Sigmoid colon (tissue), 7 donors: Measurements from ENCODE around the gene SMPD2. TPM values are rescaled to one million over a fixed set of nuclear protein-coding genes. Genes with fewer than 3 reads are reported as not detected.

Source experiments
- DNase-seq: peaks from one replicate; pipeline ENCODE4 v3.0.0-alpha.2; 2019
- H3K27ac ChIP-seq, 4 donors: fragments of 200-600 bp; sonication (generic); one replicate each; pipeline ENCODE4 v1.5.1; 2016 to 2019; ENCODE audit warnings: mild to moderate bottlenecking in 1 of 4
- H3K27me3 ChIP-seq, 3 donors: fragments of 200-600 bp; sonication (generic); one replicate each; pipeline ENCODE4 v1.5.1; 2019; ENCODE audit warnings: mild to moderate bottlenecking in 1 of 3
- H3K36me3 ChIP-seq, 4 donors: fragments of 200-600 bp; sonication (generic); one replicate each; pipeline ENCODE4 v1.5.1; 2016 to 2019
- H3K4me1 ChIP-seq, 4 donors: fragments of 200-600 bp; sonication (generic); one replicate each; pipeline ENCODE4 v1.5.1; 2017 to 2019
- H3K4me3 ChIP-seq, 4 donors: fragments of 200-600 bp; sonication (generic); one replicate each; pipeline ENCODE4 v1.5.1; 2017 to 2019; ENCODE audit warnings: mild to moderate bottlenecking in 2 of 4, moderate library complexity in 1 of 4
- H3K9me3 ChIP-seq, 4 donors: fragments of 200-600 bp in 3 of 4; sonication (generic) in 3 of 4; one replicate each; pipeline versions ENCODE4 v1.5.1 to v1.6.1; 2013 to 2019
- CTCF ChIP-seq, 4 experiments: fragments of 450-650 bp in 3 of 4; fragments of 200-600 bp in 1 of 4; IDR thresholded peaks; one replicate each; pipeline ENCODE4 v1.5.1; 2016 to 2019; ENCODE audit warnings: antibody characterized with exemption in 4 of 4, mild to moderate bottlenecking in 3 of 4, moderate library complexity in 2 of 4
- EP300 ChIP-seq, 4 donors: sonication (generic); formaldehyde crosslinking; IDR thresholded peaks; one replicate each; pipeline ENCODE4 v1.6.1; 2017; ENCODE audit warnings: antibody characterized with exemption in 4 of 4
- POLR2A ChIP-seq, 2 donors: fragments of 450-650 bp; IDR thresholded peaks; one replicate each; pipeline ENCODE4 v1.6.1; 2016; ENCODE audit warnings: antibody characterized with exemption in 2 of 2, mild to moderate bottlenecking in 2 of 2, moderate library complexity in 2 of 2
- POLR2AphosphoS5 ChIP-seq, 4 donors: sonication (generic); formaldehyde crosslinking; IDR thresholded peaks; one replicate each; pipeline ENCODE4 v1.6.1; 2017; ENCODE audit warnings: antibody characterized with exemption in 4 of 4
- WGBS, 2 donors: extraction: QIAGEN DNeasy Blood & Tissue Kit; methylation state at CpG; one replicate each; pipeline ENCODE4 v1.1.7; 2013; 5-methylcytosine and 5-hydroxymethylcytosine counted together
- intact Hi-C: fragments of 100-400 bp; cut with DNase I; formaldehyde crosslinking; loops from one replicate; pipeline ENCODE4 v1.15.1; 2023
- polyA plus RNA-seq, 3 donors: library from polyadenylated mRNA; stranded (reverse); fragments of 200-250 nt; gene quantifications; one replicate each; pipeline ENCODE4 v1.2.3, GENCODE V29; 2013
- total RNA-seq, 4 donors: library from RNA; depleted of rRNA; stranded (reverse); fragments of >200 nt; gene quantifications; one replicate each; pipeline ENCODE4 v1.1.0, GENCODE V29; 2016
- donor health status: healthy with polysubstance abuse.
- donor health status: Bipolar disorder and iron deficiency.
- donor health status: healthy.

Gene SMPD2
- total and polyA plus RNA-seq, 7 donors = 2.4 to 19.2 (median 14.4) TPM

GRCh38 chr6:109467696-109468095 lies 27.2 kb downstream of the SMPD2 start:
- Histone ChIP-seq H3K4me1 (no peaks in the 10 kb centered on the region), H3K9me3 (no peaks in the 10 kb centered on the region), H3K36me3 (peaks cover 6 to 93% (median 34%) of the 10 kb centered on the region in 4 donors), H3K27me3 (no peaks in the 10 kb centered on the region), H3K27ac (no peak overlapping the region), H3K4me3 (no peak overlapping the region)
- WGBS, 2 donors = 79 to 85% methylated on average over 6 of the region's 6 CpGs
- intact Hi-C loops = no loop called here
- TF ChIP-seq POLR2A (IDR thresholded peaks at IDR 0.05) = no peak
- TF ChIP-seq CTCF (IDR thresholded peaks at IDR 0.05) = no peak
- no peak for TF ChIP-seq POLR2AphosphoS5 (IDR thresholded peaks at IDR 0.05)
- no peak for TF ChIP-seq EP300 (IDR thresholded peaks at IDR 0.05)
- no peak for DNase-seq

- no peak overlapping the region for H3K4me3 ChIP-seq
- no peak for DNase-seq
- peaks cover 6 to 99% (median 49%) of the 10 kb centered on the region in 4 donors for H3K36me3 ChIP-seq
- H3K27me3 ChIP-seq = no peaks in the 10 kb centered on the region
- TF ChIP-seq POLR2AphosphoS5 (IDR thresholded peaks at IDR 0.05) = no peak
- no peak for TF ChIP-seq EP300 (IDR thresholded peaks at IDR 0.05)
- no peak for TF ChIP-seq POLR2A (IDR thresholded peaks at IDR 0.05)
- TF ChIP-seq CTCF (IDR thresholded peaks at IDR 0.05) = no peak
- no peak overlapping the region for H3K27ac ChIP-seq
- no peaks in the 10 kb centered on the region for H3K9me3 ChIP-seq
- no peaks in the 10 kb centered on the region for H3K4me1 ChIP-seq
- WGBS, 2 donors = 95 to 96% methylated on average over 5 of the region's 5 CpGs
- intact Hi-C loops = no loop called here
These were observed 29.2 kb downstream of the SMPD2 start for GRCh38 chr6:109469591-109470189.

- intact Hi-C loops = no loop called here
- DNase-seq = no peak
- Histone ChIP-seq H3K36me3 (peaks cover 0 to 99% (median 40%) of the 10 kb centered on the region in 4 donors), H3K27ac (no peak overlapping the region), H3K27me3 (no peaks in the 10 kb centered on the region), H3K9me3 (no peaks in the 10 kb centered on the region), H3K4me3 (no peak overlapping the region), H3K4me1 (no peaks in the 10 kb centered on the region)
- 90 to 91% methylated on average over 5 of the region's 5 CpGs for WGBS, 2 donors
- no peak for TF ChIP-seq POLR2A (IDR thresholded peaks at IDR 0.05)
- no peak for TF ChIP-seq EP300 (IDR thresholded peaks at IDR 0.05)
- TF ChIP-seq CTCF (IDR thresholded peaks at IDR 0.05) = no peak
- TF ChIP-seq POLR2AphosphoS5 (IDR thresholded peaks at IDR 0.05) = no peak
These were observed 30.7 kb downstream of the SMPD2 start for GRCh38 chr6:109471105-109471810.

- Histone ChIP-seq H3K27me3 (no peaks in the 10 kb centered on the region), H3K4me1 (peaks cover 0 to 6% (median 0%) of the 10 kb centered on the region in 4 donors), H3K4me3 (no peak overlapping the region), H3K27ac (no peak overlapping the region), H3K9me3 (no peaks in the 10 kb centered on the region), H3K36me3 (peaks cover 0 to 92% (median 39%) of the 10 kb centered on the region in 4 donors)
- WGBS, 2 donors = 81 to 95% methylated on average over 9 of the region's 9 CpGs
- intact Hi-C loops = no loop called here
- no peak for TF ChIP-seq CTCF (IDR thresholded peaks at IDR 0.05)
- no peak for TF ChIP-seq EP300 (IDR thresholded peaks at IDR 0.05)
- TF ChIP-seq POLR2AphosphoS5 (IDR thresholded peaks at IDR 0.05) = no peak
- TF ChIP-seq POLR2A (IDR thresholded peaks at IDR 0.05) = no peak
- no peak for DNase-seq
These were observed 31.8 kb downstream of the SMPD2 start for GRCh38 chr6:109472132-109472995.
